HEK293 (cell line): Measurements from ENCODE around the gene FFAR1.
A peak's percentile ranks its signal among the peaks of the same experiment; 100 is the strongest.

Experiments
- BCL11B ChIP-seq: fragments of 450-650 bp; formaldehyde crosslinking; IDR thresholded peaks from 2 replicates; pipeline ENCODE4 v1.5.1; 2016; ENCODE audit warnings: low read depth, missing biosample characterization, missing genetic modification characterization
- IKZF3 ChIP-seq: fragments of 450-650 bp; IDR thresholded peaks from 2 replicates; pipeline ENCODE4 v1.5.0; 2018; ENCODE audit warnings: missing biosample characterization, mild to moderate bottlenecking, missing genetic modification characterization, moderate library complexity
- KLF1 ChIP-seq: fragments of 450-650 bp; formaldehyde crosslinking; IDR thresholded peaks from 2 replicates; pipeline ENCODE4 v1.5.1; 2016; ENCODE audit warnings: missing biosample characterization, missing genetic modification characterization
- PATZ1 ChIP-seq: fragments of 450-650 bp; formaldehyde crosslinking; IDR thresholded peaks from 2 replicates; pipeline ENCODE4 v1.5.1; 2016; ENCODE audit warnings: missing biosample characterization, missing genetic modification characterization
- PRDM2 ChIP-seq: fragments of 450-650 bp; formaldehyde crosslinking; IDR thresholded peaks from 2 replicates; pipeline ENCODE4 v1.5.1; 2016; ENCODE audit warnings: missing biosample characterization, missing genetic modification characterization, borderline replicate concordance
- REPIN1 ChIP-seq: fragments of 450-650 bp; formaldehyde crosslinking; IDR thresholded peaks from 2 replicates; pipeline ENCODE4 v1.5.1; 2017; ENCODE audit warnings: missing biosample characterization, missing genetic modification characterization, low read depth
- TCF7L2 ChIP-seq: IDR thresholded peaks from 2 replicates; pipeline ENCODE4 v1.6.1; 2011; ENCODE audit warnings: low read depth, mild to moderate bottlenecking, inconsistent platforms, low read length, moderate library complexity, borderline replicate concordance
- ZBTB17 ChIP-seq: fragments of 450-650 bp; formaldehyde crosslinking; IDR thresholded peaks from 2 replicates; pipeline ENCODE4 v1.5.1; 2016; ENCODE audit warnings: missing biosample characterization, missing genetic modification characterization
- ZFHX2 ChIP-seq: fragments of 450-650 bp; formaldehyde crosslinking; conservative IDR thresholded peaks from 2 replicates; pipeline ENCODE4 v1.5.1; 2016; ENCODE audit warnings: missing biosample characterization, missing genetic modification characterization
- ZFP69B ChIP-seq: fragments of 450-650 bp; formaldehyde crosslinking; IDR thresholded peaks from 2 replicates; pipeline ENCODE4 v1.5.1; 2016; ENCODE audit warnings: missing biosample characterization, missing genetic modification characterization
- ZNF132 ChIP-seq: fragments of 450-650 bp; formaldehyde crosslinking; IDR thresholded peaks from 2 replicates; pipeline ENCODE4 v1.5.1; 2017; ENCODE audit warnings: missing biosample characterization, missing genetic modification characterization, borderline replicate concordance
- ZNF146 ChIP-seq: fragments of 450-650 bp; formaldehyde crosslinking; IDR thresholded peaks from 2 replicates; pipeline ENCODE4 v1.5.1; 2016; ENCODE audit warnings: missing biosample characterization, missing genetic modification characterization
- ZNF169 ChIP-seq: fragments of 450-650 bp; formaldehyde crosslinking; IDR thresholded peaks from 2 replicates; pipeline ENCODE4 v1.5.1; 2016; ENCODE audit warnings: missing biosample characterization, missing genetic modification characterization
- ZNF175 ChIP-seq: fragments of 450-650 bp; formaldehyde crosslinking; IDR thresholded peaks from 2 replicates; pipeline ENCODE4 v1.5.1; 2016; ENCODE audit warnings: missing biosample characterization, missing genetic modification characterization
- ZNF19 ChIP-seq: fragments of 450-650 bp; formaldehyde crosslinking; IDR thresholded peaks from 2 replicates; pipeline ENCODE4; 2016; ENCODE audit warnings: missing biosample characterization, missing genetic modification characterization, low read depth
- ZNF311 ChIP-seq: fragments of 450-650 bp; formaldehyde crosslinking; IDR thresholded peaks from 2 replicates; pipeline ENCODE4 v1.5.1; 2017; ENCODE audit warnings: missing biosample characterization, missing genetic modification characterization, borderline replicate concordance
- ZNF391 ChIP-seq: fragments of 450-650 bp; formaldehyde crosslinking; IDR thresholded peaks from 2 replicates; pipeline ENCODE4 v1.5.1; 2016; ENCODE audit warnings: low read depth, missing biosample characterization, missing genetic modification characterization, borderline replicate concordance
- ZNF404 ChIP-seq: fragments of 450-650 bp; formaldehyde crosslinking; IDR thresholded peaks from 2 replicates; pipeline ENCODE4 v1.5.1; 2017; ENCODE audit warnings: missing biosample characterization, missing genetic modification characterization
- ZNF521 ChIP-seq: fragments of 450-650 bp; formaldehyde crosslinking; IDR thresholded peaks from 2 replicates; pipeline ENCODE4 v1.5.1; 2017; ENCODE audit warnings: missing biosample characterization, mild to moderate bottlenecking, missing genetic modification characterization
- ZNF544 ChIP-seq: fragments of 450-650 bp; formaldehyde crosslinking; IDR thresholded peaks from 2 replicates; pipeline ENCODE4 v1.5.0; 2017; ENCODE audit warnings: missing biosample characterization, missing genetic modification characterization
- ZNF561 ChIP-seq: fragments of 450-650 bp; IDR thresholded peaks from 2 replicates; pipeline ENCODE4 v1.5.1; 2018; ENCODE audit warnings: missing biosample characterization, missing genetic modification characterization, borderline replicate concordance
- ZNF610 ChIP-seq: fragments of 450-650 bp; formaldehyde crosslinking; IDR thresholded peaks from 2 replicates; pipeline ENCODE4 v1.5.1; 2016; ENCODE audit warnings: missing biosample characterization, missing genetic modification characterization, borderline replicate concordance
- ZNF664 ChIP-seq: fragments of 450-650 bp; formaldehyde crosslinking; IDR thresholded peaks from 2 replicates; pipeline ENCODE4 v1.5.1; 2016; ENCODE audit warnings: missing biosample characterization, missing genetic modification characterization
- ZNF768 ChIP-seq: fragments of 450-650 bp; formaldehyde crosslinking; IDR thresholded peaks from 2 replicates; pipeline ENCODE4 v1.5.1; 2018; ENCODE audit warnings: missing biosample characterization, mild to moderate bottlenecking, missing genetic modification characterization
- ZSCAN16 ChIP-seq: fragments of 450-650 bp; formaldehyde crosslinking; IDR thresholded peaks from 2 replicates; pipeline ENCODE4 v1.5.1; 2016; ENCODE audit warnings: missing biosample characterization, missing genetic modification characterization
- ZSCAN23 ChIP-seq: fragments of 450-650 bp; formaldehyde crosslinking; IDR thresholded peaks from 2 replicates; pipeline ENCODE4 v1.5.1; 2016; ENCODE audit warnings: missing biosample characterization, missing genetic modification characterization
- ZSCAN4 ChIP-seq: fragments of 450-650 bp; formaldehyde crosslinking; IDR thresholded peaks from 2 replicates; pipeline ENCODE4 v1.5.1; 2017; ENCODE audit warnings: missing biosample characterization, missing genetic modification characterization
- TF ChIP-seq, protein P1 (sequence below): fragments of 450-650 bp; formaldehyde crosslinking; optimal IDR thresholded peaks from 2 replicates; pipeline ENCODE3; 2016; ENCODE audit warnings: missing biosample characterization, mild to moderate bottlenecking, missing genetic modification characterization
- TF ChIP-seq, protein P2 (sequence below): fragments of 450-650 bp; formaldehyde crosslinking; IDR thresholded peaks from 2 replicates; pipeline ENCODE4 v1.5.1; 2016; ENCODE audit warnings: missing biosample characterization, missing genetic modification characterization, borderline replicate concordance

FFAR1 gene

GRCh38 chr19:35297922-35298321 is 49.8 kb upstream of the FFAR1 start (continued):
- peak; percentile 48 for TF ChIP-seq ZSCAN4 (tag by site-specific recombination)
- TF ChIP-seq ZNF521 (tag by site-specific recombination) = no peak; the same call in 1 of the 2 replicates
- no peak for TF ChIP-seq ZNF610 (tag by site-specific recombination)
- TF ChIP-seq ZNF544 = no peak; the same call in 1 of the 2 replicates
- TF ChIP-seq ZSCAN16 = no peak
- no peak for TF ChIP-seq ZNF19
- no peak for TF ChIP-seq ZBTB17 (tag by site-specific recombination)
- TF ChIP-seq ZNF169 (tag by site-specific recombination) = no peak; the same call in 1 of the 2 replicates
- TF ChIP-seq ZFP69B (tag by site-specific recombination) = no peak
- no peak for TF ChIP-seq ZNF132 (tag by site-specific recombination)
- TF ChIP-seq TCF7L2 = no peak
- no peak for TF ChIP-seq KLF1
- no peak for TF ChIP-seq ZNF664 (tag by site-specific recombination)
- no peak for TF ChIP-seq ZNF404
- TF ChIP-seq ZFHX2 (tag by site-specific recombination) = no peak
- TF ChIP-seq REPIN1 (tag by site-specific recombination) = no peak
- TF ChIP-seq, protein P1, sequence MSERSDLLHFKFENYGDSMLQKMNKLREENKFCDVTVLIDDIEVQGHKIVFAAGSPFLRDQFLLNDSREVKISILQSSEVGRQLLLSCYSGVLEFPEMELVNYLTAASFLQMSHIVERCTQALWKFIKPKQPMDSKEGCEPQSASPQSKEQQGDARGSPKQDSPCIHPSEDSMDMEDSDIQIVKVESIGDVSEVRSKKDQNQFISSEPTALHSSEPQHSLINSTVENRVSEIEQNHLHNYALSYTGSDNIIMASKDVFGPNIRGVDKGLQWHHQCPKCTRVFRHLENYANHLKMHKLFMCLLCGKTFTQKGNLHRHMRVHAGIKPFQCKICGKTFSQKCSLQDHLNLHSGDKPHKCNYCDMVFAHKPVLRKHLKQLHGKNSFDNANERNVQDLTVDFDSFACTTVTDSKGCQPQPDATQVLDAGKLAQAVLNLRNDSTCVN (tag by site-specific recombination) = peak; percentile 1
- no peak for TF ChIP-seq ZSCAN23 (tag by site-specific recombination)
- no peak for TF ChIP-seq PATZ1
- TF ChIP-seq BCL11B = no peak
- TF ChIP-seq ZNF391 (tag by site-specific recombination) = no peak
- TF ChIP-seq ZNF146 (tag by site-specific recombination) = peak; percentile 30; the same call in 1 of the 2 replicates
- TF ChIP-seq ZNF561 (tag by site-specific recombination) = no peak
- TF ChIP-seq ZNF175 (tag by site-specific recombination) = peak; percentile 27; the same call in 1 of the 2 replicates
- TF ChIP-seq, protein P2, sequence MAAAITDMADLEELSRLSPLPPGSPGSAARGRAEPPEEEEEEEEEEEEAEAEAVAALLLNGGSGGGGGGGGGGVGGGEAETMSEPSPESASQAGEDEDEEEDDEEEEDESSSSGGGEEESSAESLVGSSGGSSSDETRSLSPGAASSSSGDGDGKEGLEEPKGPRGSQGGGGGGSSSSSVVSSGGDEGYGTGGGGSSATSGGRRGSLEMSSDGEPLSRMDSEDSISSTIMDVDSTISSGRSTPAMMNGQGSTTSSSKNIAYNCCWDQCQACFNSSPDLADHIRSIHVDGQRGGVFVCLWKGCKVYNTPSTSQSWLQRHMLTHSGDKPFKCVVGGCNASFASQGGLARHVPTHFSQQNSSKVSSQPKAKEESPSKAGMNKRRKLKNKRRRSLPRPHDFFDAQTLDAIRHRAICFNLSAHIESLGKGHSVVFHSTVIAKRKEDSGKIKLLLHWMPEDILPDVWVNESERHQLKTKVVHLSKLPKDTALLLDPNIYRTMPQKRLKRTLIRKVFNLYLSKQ (tag by site-specific recombination) = peak; percentile 3; the same call in 1 of the 2 replicates
- no peak; the same call in none of the 2 replicates for TF ChIP-seq PRDM2 (tag by site-specific recombination)
- no peak for TF ChIP-seq IKZF3 (tag by site-specific recombination)
- no peak for TF ChIP-seq ZNF311
- TF ChIP-seq ZNF768 (tag by site-specific recombination) = no peak
